AG08395 (cell line): ENCODE measurements around the gene CIP2A.

Experiments used
- DNase-seq: peaks from one replicate; pipeline ENCODE4 v3.0.0; 2012; ENCODE audit warnings: mixed read lengths, low spot score

Gene CIP2A

GRCh38 chr3:108562565-108562964 is 26.7 kb downstream of the CIP2A start:
- DNase-seq: no peak

DNA sequence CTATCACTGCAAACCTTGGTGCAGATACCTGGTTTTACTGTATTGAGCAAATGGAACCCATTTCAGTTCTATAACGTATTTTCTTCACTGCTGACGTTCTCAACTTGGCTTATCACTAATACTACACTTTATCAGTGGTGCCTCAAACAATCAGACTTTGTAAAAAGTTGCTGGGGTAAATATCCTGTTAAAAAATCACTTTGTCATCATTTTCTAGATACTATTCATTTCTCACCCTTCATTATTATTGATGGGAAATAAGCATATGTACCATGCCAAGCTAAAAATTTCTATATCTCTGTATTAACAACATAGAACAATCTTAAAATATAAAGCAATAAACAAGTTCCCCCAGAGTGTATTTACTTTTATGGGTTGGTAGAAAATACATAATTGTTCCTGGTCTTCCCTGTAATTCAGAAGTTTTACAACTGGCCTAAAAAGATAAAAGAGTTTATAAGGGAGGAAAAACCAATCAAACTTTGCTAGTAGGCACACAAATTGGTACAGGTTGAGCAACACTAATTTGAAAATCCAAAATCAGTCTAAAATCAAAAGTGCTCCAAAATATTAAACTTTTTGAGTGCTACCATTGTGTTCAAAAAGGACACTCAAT is 33.2 kb downstream of the CIP2A start:
- DNase-seq: no peak

DNA sequence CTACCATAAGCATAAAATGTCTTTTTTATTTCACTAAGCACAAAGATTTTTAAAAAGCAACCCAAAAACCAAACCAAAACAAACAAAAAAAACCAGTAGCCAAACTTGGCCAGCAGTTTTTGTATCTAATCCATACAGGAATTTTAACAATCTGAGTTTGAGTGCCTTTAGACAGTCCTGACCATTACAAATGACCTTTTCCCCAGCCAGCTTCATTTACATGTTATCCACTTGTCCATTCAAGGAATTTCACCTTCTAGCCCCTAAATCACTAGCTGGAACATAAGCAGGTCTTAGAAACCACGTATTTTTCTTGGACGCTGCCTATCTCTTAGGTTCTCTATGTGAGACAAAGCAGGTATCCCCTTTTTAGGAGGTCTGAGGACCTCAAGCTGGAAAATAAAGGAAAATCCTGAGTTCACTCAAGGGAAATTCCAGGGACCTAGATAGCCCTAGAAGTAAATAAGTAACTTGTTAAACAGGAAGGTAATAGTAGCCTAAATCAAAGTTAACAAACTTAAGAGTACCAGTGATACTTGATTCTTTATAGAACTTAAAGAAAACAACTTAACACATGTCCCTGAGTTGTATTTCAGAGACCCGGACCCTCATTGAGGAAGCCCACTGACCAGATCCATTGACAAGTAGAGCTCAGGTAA is 34.2 kb downstream of the CIP2A start:
- no peak for DNase-seq

DNA sequence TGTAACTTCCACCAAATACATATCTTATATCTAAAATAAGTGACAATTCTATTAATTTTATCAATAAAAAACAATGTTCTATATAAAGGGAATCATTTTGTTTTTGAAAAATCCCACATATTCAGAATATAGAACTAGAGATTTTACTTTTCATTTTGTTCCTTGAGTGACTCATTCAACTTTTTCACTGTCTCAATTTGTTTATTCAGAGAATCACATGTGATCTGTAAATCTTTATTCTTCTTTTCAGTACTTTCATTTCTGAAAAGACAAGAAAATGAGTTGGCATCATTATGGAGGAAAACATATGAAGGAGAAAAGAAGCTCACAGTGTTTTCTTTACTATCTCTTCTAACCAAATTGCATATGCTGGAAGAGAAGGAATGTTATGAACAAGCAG is 35.0 kb downstream of the CIP2A start:
- DNase-seq: no peak

DNA sequence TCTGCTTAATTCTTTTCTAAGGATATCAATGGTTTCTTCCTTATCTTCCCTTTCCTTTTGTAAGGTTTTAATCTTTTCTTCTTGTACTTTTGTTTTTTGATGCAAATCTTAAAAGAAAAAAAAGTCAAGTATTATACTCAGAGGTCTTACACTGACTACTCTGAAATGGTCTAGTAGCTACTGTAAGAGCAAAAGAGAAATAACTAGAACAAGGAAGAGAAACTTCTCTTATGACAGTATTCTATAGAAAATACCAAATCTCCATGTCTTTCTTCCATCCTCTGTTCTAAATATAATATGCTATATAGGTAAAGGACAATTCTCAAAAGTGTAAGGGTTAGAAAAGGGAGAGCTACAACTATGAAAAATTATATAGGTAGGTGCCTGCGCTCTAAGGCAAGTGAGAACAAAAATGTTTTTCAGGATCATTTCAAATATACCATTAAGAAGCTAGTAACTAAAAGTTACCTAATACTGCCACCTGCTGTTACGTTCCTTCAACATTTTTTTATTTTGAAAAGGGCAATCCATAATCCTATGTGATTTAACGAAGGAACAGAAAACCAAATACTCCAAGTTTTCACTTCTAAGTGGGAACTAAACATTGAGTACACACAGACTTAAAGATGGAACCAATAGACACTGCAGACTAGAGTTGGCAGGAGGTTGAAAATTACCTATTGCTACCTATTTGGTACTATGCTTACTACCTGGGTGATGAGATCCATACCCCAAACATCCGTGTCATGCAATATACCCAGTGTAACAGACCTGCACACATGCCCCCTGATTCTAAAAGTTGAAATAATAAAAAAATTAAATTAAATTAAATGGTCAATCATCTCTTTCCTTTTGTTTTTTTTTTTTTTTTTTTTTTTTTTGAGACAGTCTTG is 36.7 kb downstream of the CIP2A start:
- DNase-seq: peak; percentile 26

GRCh38 chr3:108548886-108549285 is 40.4 kb downstream of the CIP2A start:
- DNase-seq: no peak

GRCh38 chr3:108548304-108548703 is 40.9 kb downstream of the CIP2A start:
- DNase-seq: no peak

DNA sequence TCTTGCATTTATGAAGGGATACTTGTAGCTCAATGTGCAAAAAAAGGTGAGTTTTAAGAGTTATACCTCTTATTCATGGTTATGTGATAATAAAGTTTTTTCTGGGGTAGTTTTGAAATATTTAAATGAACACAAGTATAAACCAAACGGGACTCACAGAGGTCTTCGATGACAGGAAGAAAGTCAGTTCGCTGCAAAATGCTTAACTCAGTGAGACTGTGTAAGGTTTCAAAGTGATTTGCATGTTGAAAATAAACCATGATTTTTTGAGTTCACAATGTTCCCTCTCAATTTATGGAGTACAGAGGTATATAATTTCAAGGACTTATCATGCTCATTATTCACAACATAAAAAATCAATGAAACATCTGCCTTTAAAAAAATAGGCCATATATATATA is 42.5 kb downstream of the CIP2A start:
- DNase-seq: no peak

- DNase-seq: no peak
Observed at GRCh38 chr3:108546247-108546646, 43.0 kb downstream of the CIP2A start.

DNA sequence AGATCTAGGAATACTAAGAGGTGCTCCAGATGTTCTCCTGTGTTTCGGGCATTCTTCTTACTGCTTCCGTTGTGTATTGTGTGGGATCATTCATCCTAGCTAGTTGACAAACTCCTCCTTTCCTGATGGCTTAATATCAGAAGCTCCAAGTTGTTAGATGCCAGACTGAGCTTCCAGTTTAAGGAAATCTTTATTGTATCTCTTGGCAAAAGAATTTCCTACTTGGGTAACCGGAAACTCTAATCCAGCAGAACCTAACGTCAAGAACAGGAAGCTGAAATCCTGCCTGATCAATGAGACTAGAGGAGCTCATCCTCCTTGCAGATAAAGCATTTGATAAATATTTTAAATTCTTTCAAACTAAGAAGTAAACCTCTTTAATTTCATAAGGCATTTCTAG is 51.2 kb downstream of the CIP2A start:
- no peak for DNase-seq

DNA sequence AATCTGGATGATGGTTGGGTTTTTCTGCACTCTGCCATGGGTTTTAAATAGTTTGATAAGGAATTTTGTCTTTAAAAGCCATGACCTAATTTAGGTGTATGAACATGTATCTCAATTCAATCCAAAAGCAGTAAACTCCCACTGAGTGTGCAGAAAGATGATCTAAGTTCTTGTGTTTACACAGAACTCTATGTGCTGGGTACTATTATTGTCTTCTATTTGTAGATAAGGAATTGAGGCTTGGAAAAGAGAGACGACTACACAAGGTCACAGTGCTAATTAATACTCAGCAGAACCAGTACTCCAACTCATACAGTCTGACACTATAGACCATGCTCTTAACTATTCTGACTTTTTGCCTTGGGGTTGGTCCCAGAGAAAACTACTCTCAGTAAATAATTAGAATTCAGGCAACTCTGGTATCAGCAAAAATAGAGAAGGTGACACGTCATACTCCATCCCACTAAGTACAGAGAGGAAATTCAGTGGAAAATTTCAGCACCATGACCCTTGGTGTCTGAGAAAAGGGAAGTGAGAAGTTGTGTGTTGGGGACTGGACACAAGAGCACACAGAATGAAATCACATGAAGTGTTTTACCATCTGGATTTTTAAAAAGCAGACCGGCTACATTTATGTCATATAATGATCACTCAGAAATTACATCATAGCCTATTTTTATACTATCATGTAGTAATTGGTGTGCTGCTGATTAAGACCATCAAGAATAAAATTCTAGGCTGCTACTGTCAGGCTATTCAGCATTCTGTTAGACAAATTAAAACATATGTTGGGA is 60.6 kb downstream of the CIP2A start:
- DNase-seq: no peak

DNA sequence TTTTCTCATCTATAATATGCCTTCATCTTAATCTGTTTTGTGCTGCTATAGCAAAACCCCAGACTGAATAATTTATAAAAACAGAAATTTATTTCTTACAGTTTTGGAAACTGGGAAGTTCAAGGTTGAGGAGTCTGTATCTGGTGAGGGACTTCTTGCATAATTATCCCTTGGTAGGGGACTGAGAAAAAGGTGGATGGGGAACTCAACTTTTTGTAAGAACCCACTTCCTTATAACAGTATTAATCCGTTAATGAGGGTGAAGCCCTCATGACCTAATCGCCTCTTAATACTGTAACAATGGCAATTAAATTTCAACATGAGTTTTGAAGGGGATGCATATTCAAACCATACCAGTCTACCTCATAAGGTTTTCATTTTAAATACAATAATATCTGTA is 61.4 kb downstream of the CIP2A start:
- no peak for DNase-seq

DNA sequence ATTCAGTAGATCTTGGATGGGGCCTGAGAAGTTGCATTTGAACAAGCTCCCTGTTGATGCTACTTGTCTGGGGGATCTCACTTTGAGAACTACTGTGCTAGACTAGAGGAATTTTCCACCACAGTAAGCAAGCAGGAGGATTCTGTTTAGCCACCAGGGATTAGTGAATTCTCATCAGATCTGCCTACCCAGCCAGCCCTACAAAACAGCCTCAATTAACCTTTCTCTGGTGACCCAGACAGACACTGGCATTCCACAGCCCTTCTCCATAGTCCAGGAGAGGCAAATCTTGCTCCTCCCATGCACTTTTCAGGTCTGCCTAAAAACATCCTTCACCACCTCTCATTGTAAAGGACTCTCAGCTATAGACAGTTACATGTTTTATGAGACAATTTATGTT is 62.1 kb downstream of the CIP2A start:
- DNase-seq: no peak

DNA sequence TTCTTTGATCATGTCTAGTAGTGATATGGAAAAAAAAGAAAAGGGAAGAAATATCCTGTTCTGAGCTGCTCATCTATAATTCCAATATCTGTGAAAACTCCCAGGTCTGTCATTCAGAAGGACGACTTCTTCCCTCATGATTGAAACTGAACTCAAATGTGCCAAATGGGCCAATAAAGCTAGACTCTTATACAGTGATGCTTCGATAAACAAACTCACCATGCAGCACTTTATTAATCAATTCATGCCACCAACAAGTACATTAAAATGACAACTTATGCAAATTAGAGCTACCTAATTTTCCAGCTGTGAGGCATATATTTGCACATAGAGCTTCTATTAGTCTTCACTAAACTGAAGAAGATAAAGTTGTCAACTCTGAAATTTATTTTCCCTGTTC is 63.3 kb downstream of the CIP2A start:
- no peak for DNase-seq

DNA sequence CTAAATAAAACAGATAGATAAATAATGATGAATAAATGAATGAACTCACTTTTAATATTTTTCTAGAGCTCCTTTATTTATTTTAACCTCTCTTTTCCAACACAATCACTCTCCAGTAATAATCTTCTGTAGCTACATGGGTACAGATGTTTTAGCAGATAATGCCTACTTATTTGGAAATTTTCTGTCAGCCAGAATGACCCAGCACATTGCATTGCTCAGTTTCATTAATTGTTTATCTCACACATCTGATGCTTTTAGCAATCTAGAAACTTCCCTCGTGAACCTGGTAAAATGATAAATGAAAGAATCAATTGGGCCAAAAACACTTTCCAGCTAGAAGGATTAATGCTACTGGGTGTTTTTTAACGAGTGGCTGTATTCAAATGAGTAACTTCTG is 64.0 kb downstream of the CIP2A start:
- no peak for DNase-seq

DNA sequence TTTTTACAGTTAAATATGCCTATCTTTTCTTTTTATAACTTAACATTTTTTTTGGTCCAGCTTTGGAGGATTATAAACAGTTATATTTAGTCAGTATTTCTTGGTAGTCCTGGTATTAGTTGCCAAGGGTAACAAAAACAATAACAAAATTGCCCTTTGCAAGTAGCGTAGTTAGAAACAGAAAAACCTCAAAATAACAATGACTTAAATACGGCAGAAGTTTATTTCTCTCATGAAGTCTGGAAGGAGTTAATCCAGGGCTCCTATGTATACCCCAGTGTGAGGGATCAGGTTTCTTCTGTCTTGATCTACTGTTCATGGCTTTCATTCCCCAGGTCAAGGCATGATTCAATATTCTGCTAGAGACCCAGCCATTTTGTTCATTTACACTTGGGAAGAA is 64.7 kb downstream of the CIP2A start:
- no peak for DNase-seq

DNA sequence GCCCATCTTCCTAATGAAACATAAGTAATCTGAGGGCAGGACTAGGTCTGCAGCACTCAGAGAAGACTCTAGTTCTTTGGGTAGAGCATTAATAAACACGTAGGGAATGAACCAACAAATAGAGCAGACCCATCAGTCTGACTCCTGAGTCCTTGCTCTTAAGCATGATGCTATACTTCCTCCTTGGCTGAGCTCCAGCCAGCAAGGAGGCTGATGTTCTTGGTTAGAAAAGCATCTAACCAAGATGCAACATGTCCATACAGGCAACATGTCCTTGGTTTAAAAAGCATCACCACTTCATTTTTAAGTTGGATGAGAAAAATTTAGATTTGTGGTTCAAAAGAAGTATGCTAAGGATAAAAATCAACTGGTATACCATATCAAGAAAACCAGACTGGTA is 70.3 kb downstream of the CIP2A start:
- DNase-seq: no peak

DNA sequence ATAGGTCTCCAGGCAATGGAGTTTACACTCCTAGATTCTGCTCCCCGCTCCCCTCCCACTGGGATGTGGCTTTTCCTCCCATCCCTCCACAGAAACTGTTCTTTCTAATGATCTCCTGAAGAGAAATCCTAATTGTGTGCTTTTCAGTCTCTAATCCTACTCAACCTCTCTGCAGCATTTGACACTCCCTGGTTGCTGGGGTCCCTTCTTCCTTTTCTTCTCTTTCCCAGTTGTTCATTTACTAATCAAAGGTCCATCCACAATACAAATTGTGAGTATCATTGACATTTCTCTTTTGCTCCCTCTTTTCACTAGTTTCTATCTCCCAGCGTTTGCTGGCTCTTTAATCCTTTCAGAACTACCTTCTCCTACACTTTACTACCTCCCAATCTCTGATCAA is 72.4 kb downstream of the CIP2A start:
- no peak for DNase-seq

GRCh38 chr3:108513961-108514360 is 75.3 kb downstream of the CIP2A start:
- no peak for DNase-seq

- DNase-seq: no peak
Observed at GRCh38 chr3:108512671-108513070, 76.6 kb downstream of the CIP2A start.

DNA sequence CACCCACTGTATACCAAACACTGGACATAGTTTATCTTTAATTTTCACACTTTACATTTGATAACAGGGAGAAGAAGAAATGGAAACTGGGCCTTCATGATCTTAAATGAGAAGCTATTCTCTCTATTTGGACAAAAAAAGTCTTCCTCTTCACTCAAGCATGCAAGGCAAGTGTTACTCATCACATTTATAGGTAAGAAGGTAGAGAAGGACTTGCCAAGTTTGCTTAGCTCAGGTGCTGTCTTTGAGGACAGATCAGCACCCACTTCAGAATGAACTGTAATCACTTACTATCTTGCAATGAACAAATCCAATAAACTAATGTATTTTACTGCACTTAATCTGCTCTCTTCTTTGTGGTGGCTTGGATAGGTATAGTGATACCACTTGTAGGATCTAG is 77.7 kb downstream of the CIP2A start:
- no peak for DNase-seq

DNA sequence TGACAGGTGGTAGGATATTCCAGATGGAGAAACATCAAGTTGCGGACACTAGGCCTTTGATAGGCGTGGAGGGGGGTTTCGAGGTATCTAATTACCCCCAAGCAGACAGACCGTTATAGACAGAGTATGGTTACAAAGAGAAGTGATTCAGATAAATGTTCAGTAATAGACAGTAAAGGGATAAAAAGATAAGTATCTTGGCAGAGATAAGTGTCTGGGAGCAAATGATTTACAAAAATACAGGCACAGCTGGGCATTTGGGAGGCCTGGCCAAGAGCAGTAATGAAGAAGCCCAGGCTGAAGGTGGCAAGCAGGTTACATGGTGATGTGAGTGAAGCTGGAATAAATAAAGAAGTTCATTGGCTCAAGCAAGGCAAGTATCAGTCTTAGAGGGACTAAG is 78.2 kb downstream of the CIP2A start:
- DNase-seq: no peak
